HepG2 (cell line): Measurements from ENCODE around the gene WDR6. TPM values are rescaled to one million over a fixed set of nuclear protein-coding genes. Genes with fewer than 3 reads are reported as not detected.

Experiments
- ATAD3A ChIP-seq: sonication (generic); formaldehyde crosslinking; IDR thresholded peaks from 2 replicates; pipeline ENCODE4 v1.4.0; 2020; ENCODE audit warnings: missing genetic modification reagents
- EZH2 ChIP-seq: conservative IDR thresholded peaks from 2 replicates; pipeline ENCODE4 v1.6.1; 2012; ENCODE audit warnings: mild to moderate bottlenecking, low read depth, low read length, moderate library complexity
- HDAC2 ChIP-seq: sonication (generic); formaldehyde crosslinking; IDR thresholded peaks from 2 replicates; pipeline ENCODE4 v1.4.0; 2020; ENCODE audit warnings: missing genetic modification reagents
- HMG20A ChIP-seq: IDR thresholded peaks from 2 replicates; pipeline ENCODE4 v1.6.1; 2016; ENCODE audit warnings: borderline replicate concordance
- JDP2 ChIP-seq: sonication (generic); formaldehyde crosslinking; IDR thresholded peaks from 2 replicates; pipeline ENCODE4 v1.8.1; 2022; ENCODE audit warnings: missing genetic modification reagents, borderline replicate concordance
- KAT7 ChIP-seq: IDR thresholded peaks from 2 replicates; pipeline ENCODE4 v1.6.1; 2018; ENCODE audit warnings: borderline replicate concordance, missing compliant biosample characterization
- SNAI1 ChIP-seq: sonication (generic); formaldehyde crosslinking; IDR thresholded peaks from 2 replicates; pipeline ENCODE4 v1.5.0; 2020; ENCODE audit warnings: mild to moderate bottlenecking, missing genetic modification reagents, borderline replicate concordance
- ZFP62 ChIP-seq: sonication (generic); formaldehyde crosslinking; IDR thresholded peaks from 2 replicates; pipeline ENCODE4 v1.4.0; 2020; ENCODE audit warnings: missing genetic modification reagents
- ZNF160 ChIP-seq: sonication (generic); formaldehyde crosslinking; IDR thresholded peaks from 2 replicates; pipeline ENCODE4 v1.8.0; 2022; ENCODE audit warnings: mild to moderate bottlenecking, inconsistent platforms, missing genetic modification reagents
- ZNF180 ChIP-seq: sonication (generic); formaldehyde crosslinking; IDR thresholded peaks from 2 replicates; pipeline ENCODE4 v1.4.0; 2020; ENCODE audit warnings: low read depth, missing genetic modification reagents, borderline replicate concordance
- ZNF296 ChIP-seq: sonication (generic); formaldehyde crosslinking; conservative IDR thresholded peaks from 2 replicates; pipeline ENCODE4 v1.5.0; 2020; ENCODE audit warnings: mild to moderate bottlenecking, missing genetic modification reagents
- ZNF451 ChIP-seq: sonication (generic); formaldehyde crosslinking; IDR thresholded peaks from 2 replicates; pipeline ENCODE4 v1.5.0; 2020; ENCODE audit warnings: mild to moderate bottlenecking, missing genetic modification reagents
- ZNF546 ChIP-seq: sonication (generic); formaldehyde crosslinking; conservative IDR thresholded peaks from 2 replicates; pipeline ENCODE4 v1.8.1; 2023; ENCODE audit warnings: mild to moderate bottlenecking, missing genetic modification reagents
- ZNF564 ChIP-seq: sonication (generic); formaldehyde crosslinking; IDR thresholded peaks from 2 replicates; pipeline ENCODE4 v1.8.1; 2023; ENCODE audit warnings: mild to moderate bottlenecking, missing genetic modification reagents
- ZNF652 ChIP-seq: IDR thresholded peaks from 2 replicates; pipeline ENCODE4 v1.6.1; 2016; ENCODE audit warnings: low read depth, borderline replicate concordance
- ZNF678 ChIP-seq: sonication (generic); formaldehyde crosslinking; IDR thresholded peaks from 2 replicates; pipeline ENCODE4 v1.4.0; 2020; ENCODE audit warnings: mild to moderate bottlenecking, missing genetic modification reagents
- ZNF883 ChIP-seq: sonication (generic); formaldehyde crosslinking; IDR thresholded peaks from 2 replicates; pipeline ENCODE4 v1.5.1; 2020; ENCODE audit warnings: mild to moderate bottlenecking, missing genetic modification reagents; ENCODE audit errors: not compliant biosample characterization
- polyA plus RNA-seq, 8 experiments: library from polyadenylated mRNA; depleted of rRNA in 3 of 8; stranded (reverse) in 7 of 8; unstranded in 1 of 8; fragments of >200 nt; fragmentation: Illumina TruSeq in 4 of 8; extraction: Trizol in 4 of 8; gene quantifications; 2 replicates each; pipeline versions ENCODE4 v1.2.1 to v1.2.3, GENCODE V29; 2011 to 2016; ENCODE audit warnings: low read depth in 4 of 8, missing spikeins in 1 of 8, mixed read lengths in 1 of 8; ENCODE audit not compliant: insufficient read depth in 1 of 8
- total RNA-seq, 5 experiments: library from RNA; depleted of rRNA; stranded (reverse); fragments of >200 nt; fragmentation: Illumina TruSeq; extraction: Trizol; gene quantifications; 2 replicates each; pipeline ENCODE4 v1.2.3, GENCODE V29; 2016; ENCODE audit warnings: low read depth in 1 of 5
- TF ChIP-seq, protein P1 (sequence below), 2 experiments: fragments of 450-650 bp in 1 of 2; sonication (generic) in 1 of 2; formaldehyde crosslinking; IDR thresholded peaks; 2 replicates each; pipeline versions ENCODE4 v1.5.0 to v1.8.0; 2020 to 2022; ENCODE audit warnings: mild to moderate bottlenecking in 1 of 2, missing genetic modification reagents in 1 of 2
- TF ChIP-seq, protein P2 (sequence below): sonication (generic); formaldehyde crosslinking; IDR thresholded peaks from 2 replicates; pipeline ENCODE4 v1.5.0; 2020; ENCODE audit warnings: missing genetic modification reagents
- TF ChIP-seq, protein P3 (sequence below): sonication (generic); formaldehyde crosslinking; IDR thresholded peaks from 2 replicates; pipeline ENCODE4 v1.4.0; 2020; ENCODE audit warnings: missing genetic modification reagents, borderline replicate concordance
- TF ChIP-seq, protein P4 (sequence below): sonication (generic); formaldehyde crosslinking; IDR thresholded peaks from 2 replicates; pipeline ENCODE4 v1.4.0; 2020; ENCODE audit warnings: missing genetic modification reagents, borderline replicate concordance

WDR6 gene
- total and polyA plus RNA-seq, 2 of the 13 experiments (the other 11 are each of a cell fraction or from before 2014, with no cell fraction given): 73.4 to 139 TPM

DNA sequence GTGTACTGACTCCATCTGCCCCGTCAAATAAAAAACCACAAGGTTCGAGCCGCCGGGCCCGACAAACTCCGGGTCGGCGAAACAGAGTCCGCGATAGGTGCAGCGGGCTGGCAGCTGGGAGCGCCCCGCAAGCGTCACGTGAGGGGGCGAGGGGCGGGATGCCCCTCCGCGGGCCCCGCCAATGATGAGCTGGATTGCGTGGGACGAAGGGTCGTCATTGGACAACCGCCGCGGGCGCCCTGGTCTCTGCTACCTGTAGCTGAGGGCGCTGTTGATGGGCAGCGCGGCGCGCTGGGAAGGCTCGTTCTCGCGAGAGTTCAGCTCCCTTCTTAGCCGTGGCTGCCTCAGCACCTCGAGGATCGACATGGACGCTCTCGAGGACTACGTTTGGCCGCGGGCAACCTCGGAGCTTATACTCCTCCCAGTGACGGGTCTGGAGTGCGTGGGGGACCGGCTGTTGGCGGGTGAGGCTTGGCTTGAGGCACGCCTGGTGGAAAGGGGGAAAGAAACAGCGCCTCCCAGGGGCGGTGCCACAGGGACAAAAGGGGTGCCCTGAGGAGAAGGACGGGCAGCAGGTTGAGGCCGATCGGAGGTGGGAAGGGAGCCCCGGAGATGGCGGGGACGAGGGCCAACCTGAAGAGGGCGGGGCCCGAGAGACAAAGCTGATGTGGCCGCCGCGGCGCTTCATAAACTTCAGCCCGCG lies at the start of gene WDR6 (continued):
- TF ChIP-seq, protein P1, sequence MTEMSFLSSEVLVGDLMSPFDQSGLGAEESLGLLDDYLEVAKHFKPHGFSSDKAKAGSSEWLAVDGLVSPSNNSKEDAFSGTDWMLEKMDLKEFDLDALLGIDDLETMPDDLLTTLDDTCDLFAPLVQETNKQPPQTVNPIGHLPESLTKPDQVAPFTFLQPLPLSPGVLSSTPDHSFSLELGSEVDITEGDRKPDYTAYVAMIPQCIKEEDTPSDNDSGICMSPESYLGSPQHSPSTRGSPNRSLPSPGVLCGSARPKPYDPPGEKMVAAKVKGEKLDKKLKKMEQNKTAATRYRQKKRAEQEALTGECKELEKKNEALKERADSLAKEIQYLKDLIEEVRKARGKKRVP (CRISPR knock-in tag; IDR thresholded peaks at IDR 0.05): peak in 1 of 2 experiments; percentile 77; a peak in 2 of 4 replicates
- TF ChIP-seq, protein P2, sequence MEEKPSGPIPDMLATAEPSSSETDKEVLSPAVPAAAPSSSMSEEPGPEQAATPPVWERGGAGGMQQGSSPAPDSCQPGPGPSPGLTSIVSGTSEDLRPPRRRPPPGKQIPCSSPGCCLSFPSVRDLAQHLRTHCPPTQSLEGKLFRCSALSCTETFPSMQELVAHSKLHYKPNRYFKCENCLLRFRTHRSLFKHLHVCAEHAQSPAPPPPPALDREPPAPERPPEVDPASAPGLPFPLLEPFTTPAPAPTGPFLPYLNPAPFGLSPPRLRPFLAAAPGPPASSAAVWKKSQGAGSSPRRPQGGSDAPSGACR (CRISPR knock-in tag): peak; percentile 72
- TF ChIP-seq ZNF564 (CRISPR knock-in tag) (0 out of 2 replicates have a peak, but pooled peaks have one; percentile 65), ZNF160 (CRISPR knock-in tag) (no peak), JDP2 (CRISPR knock-in tag) (no peak), ATAD3A (CRISPR knock-in tag) (no peak), ZNF883 (CRISPR knock-in tag) (no peak), SNAI1 (CRISPR knock-in tag) (peak; percentile 52; the same call in 1 of the 2 replicates), ZNF546 (CRISPR knock-in tag) (peak; percentile 34; the same call in 1 of the 2 replicates), ZNF678 (CRISPR knock-in tag) (0 out of 2 replicates have a peak, but pooled peaks have one; percentile 40), HDAC2 (CRISPR knock-in tag) (peak; percentile 45), ZNF652 (CRISPR knock-in tag) (no peak), KAT7 (CRISPR knock-in tag) (no peak; the same call in 1 of the 2 replicates), ZFP62 (CRISPR knock-in tag) (no peak), HMG20A (CRISPR knock-in tag) (no peak), ZNF296 (CRISPR knock-in tag) (no peak), ZNF180 (CRISPR knock-in tag) (0 out of 2 replicates have a peak, but pooled peaks have one; percentile 47), EZH2 (no peak), ZNF451 (peak; percentile 79; the same call in 1 of the 2 replicates)
- TF ChIP-seq, protein P3, sequence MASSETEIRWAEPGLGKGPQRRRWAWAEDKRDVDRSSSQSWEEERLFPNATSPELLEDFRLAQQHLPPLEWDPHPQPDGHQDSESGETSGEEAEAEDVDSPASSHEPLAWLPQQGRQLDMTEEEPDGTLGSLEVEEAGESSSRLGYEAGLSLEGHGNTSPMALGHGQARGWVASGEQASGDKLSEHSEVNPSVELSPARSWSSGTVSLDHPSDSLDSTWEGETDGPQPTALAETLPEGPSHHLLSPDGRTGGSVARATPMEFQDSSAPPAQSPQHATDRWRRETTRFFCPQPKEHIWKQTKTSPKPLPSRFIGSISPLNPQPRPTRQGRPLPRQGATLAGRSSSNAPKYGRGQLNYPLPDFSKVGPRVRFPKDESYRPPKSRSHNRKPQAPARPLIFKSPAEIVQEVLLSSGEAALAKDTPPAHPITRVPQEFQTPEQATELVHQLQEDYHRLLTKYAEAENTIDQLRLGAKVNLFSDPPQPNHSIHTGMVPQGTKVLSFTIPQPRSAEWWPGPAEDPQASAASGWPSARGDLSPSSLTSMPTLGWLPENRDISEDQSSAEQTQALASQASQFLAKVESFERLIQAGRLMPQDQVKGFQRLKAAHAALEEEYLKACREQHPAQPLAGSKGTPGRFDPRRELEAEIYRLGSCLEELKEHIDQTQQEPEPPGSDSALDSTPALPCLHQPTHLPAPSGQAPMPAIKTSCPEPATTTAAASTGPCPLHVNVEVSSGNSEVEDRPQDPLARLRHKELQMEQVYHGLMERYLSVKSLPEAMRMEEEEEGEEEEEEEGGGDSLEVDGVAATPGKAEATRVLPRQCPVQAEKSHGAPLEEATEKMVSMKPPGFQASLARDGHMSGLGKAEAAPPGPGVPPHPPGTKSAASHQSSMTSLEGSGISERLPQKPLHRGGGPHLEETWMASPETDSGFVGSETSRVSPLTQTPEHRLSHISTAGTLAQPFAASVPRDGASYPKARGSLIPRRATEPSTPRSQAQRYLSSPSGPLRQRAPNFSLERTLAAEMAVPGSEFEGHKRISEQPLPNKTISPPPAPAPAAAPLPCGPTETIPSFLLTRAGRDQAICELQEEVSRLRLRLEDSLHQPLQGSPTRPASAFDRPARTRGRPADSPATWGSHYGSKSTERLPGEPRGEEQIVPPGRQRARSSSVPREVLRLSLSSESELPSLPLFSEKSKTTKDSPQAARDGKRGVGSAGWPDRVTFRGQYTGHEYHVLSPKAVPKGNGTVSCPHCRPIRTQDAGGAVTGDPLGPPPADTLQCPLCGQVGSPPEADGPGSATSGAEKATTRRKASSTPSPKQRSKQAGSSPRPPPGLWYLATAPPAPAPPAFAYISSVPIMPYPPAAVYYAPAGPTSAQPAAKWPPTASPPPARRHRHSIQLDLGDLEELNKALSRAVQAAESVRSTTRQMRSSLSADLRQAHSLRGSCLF (CRISPR knock-in tag): no peak
- TF ChIP-seq, protein P4, sequence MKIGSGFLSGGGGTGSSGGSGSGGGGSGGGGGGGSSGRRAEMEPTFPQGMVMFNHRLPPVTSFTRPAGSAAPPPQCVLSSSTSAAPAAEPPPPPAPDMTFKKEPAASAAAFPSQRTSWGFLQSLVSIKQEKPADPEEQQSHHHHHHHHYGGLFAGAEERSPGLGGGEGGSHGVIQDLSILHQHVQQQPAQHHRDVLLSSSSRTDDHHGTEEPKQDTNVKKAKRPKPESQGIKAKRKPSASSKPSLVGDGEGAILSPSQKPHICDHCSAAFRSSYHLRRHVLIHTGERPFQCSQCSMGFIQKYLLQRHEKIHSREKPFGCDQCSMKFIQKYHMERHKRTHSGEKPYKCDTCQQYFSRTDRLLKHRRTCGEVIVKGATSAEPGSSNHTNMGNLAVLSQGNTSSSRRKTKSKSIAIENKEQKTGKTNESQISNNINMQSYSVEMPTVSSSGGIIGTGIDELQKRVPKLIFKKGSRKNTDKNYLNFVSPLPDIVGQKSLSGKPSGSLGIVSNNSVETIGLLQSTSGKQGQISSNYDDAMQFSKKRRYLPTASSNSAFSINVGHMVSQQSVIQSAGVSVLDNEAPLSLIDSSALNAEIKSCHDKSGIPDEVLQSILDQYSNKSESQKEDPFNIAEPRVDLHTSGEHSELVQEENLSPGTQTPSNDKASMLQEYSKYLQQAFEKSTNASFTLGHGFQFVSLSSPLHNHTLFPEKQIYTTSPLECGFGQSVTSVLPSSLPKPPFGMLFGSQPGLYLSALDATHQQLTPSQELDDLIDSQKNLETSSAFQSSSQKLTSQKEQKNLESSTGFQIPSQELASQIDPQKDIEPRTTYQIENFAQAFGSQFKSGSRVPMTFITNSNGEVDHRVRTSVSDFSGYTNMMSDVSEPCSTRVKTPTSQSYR (CRISPR knock-in tag): no peak
